Fibroblast of villous mesenchyme (primary cell): ENCODE measurements around the gene RBM10. TPM values are rescaled to one million over a fixed set of nuclear protein-coding genes. Genes with fewer than 3 reads are reported as not detected.

Source experiments
- DNase-seq: peaks from one replicate; pipeline ENCODE4 v3.0.0-alpha.2; 2010; ENCODE audit warnings: low read depth
- H3K4me3 ChIP-seq: 2 replicates; pipeline ENCODE4 v1.5.1; 2011; ENCODE audit warnings: low read depth, mild to moderate bottlenecking, low read length
- CTCF ChIP-seq: IDR thresholded peaks from 2 replicates; pipeline ENCODE4 v1.5.1; 2012; ENCODE audit warnings: low read depth, mild to moderate bottlenecking, low read length; ENCODE audit not compliant: insufficient read depth
- total RNA-seq: library from RNA; depleted of rRNA; stranded (reverse); fragments of >200 nt; gene quantifications from 2 replicates; pipeline ENCODE4 v1.2.3, GENCODE V29; 2012

The RBM10 gene
- total RNA-seq, 1 donor, result 49.2 TPM

DNA sequence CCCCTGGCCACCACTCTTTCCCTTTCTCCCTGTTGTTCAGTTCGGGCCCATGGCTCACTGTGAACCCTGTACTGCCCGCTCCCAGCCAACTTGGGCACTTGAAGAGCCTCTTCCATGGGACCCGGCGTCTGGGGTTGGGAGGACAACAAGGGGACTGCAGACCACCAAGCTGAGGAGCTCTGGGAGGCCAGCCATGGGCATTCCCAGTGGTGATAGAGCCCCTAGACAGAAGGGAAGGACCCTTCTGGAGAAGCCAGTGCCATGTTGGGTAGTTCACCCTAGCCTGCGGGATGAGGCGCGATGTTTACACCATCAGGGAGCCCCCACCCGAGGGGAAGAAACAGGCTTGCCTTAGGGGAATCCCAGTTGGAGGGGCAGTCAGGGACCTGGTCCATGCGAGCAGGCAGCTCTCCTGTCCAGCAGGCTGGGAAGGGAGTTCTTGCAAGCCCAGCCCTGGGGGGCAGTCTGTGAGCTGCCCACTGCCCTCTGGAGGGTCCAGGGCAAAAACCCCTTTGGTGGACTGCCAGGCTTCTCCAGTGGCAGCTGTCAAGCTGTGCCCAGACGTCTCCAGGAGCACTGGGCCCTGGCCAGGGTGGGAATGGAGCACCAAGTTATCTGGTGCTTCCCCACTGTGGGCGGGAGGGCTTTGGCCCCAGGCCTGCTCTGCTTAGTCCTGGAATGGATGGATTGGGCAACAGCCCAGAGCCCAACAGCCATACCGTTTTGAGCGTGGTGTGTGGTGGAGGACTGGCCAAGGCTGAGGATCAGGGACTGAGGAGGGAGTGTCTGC, 24.9 kb downstream of the RBM10 start:
- no peak for TF ChIP-seq CTCF
- no peak overlapping the region for H3K4me3 ChIP-seq
- DNase-seq, result peak; percentile 58

- DNase-seq, result no peak
- no peak for TF ChIP-seq CTCF
- H3K4me3 ChIP-seq, result no peak overlapping the region
These were observed 26.1 kb downstream of the RBM10 start for GRCh38 chrX:47170861-47171692.

- no peak for DNase-seq
- no peak for TF ChIP-seq CTCF
- no peak overlapping the region for H3K4me3 ChIP-seq
These were observed 27.0 kb downstream of the RBM10 start for GRCh38 chrX:47171996-47172395.

- no peak for DNase-seq
- H3K4me3 ChIP-seq, result no peak overlapping the region
- no peak for TF ChIP-seq CTCF
These were observed 27.5 kb downstream of the RBM10 start for GRCh38 chrX:47172549-47172948.

DNA sequence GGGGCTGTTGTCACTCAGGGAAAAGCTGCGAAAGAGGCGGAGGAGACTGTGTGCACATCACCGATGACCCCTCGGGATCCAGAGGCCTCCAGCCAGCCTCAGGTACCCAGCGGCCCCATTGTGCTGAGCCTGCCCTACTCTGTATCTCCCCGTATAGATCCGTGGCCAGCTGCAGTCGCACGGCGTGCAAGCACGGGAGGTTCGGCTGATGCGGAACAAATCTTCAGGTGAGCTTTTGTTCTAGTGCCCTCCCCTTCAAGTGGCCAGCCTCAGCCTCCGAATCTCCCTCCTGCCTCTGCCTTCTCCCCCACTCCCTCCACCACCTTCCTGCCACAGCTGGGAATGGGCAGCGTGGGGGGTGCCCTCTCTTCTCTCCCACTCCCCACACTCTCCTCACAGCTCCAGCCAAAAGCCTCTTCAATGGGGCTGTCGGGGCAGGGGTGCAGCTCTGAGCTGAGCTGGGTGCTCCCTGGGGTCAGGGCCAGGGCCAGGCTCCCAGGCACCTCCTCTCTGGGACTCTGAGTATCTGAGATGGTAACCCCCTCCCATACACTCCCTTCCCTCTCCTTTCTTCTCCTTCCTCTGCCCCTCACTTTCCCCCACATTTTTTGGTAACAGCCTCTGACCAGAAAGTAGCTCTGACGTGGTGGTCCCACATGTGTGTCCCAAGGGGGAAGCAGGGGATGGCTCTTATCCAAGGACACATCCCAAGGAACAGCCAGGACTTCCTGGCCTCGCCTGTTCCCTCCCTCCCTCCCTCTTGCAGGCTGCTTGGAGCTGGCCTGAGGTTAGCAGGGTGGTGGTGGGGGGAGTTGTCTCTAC, 28.2 kb downstream of the RBM10 start:
- H3K4me3 ChIP-seq, result no peak overlapping the region
- DNase-seq, result no peak
- no peak for TF ChIP-seq CTCF

DNA sequence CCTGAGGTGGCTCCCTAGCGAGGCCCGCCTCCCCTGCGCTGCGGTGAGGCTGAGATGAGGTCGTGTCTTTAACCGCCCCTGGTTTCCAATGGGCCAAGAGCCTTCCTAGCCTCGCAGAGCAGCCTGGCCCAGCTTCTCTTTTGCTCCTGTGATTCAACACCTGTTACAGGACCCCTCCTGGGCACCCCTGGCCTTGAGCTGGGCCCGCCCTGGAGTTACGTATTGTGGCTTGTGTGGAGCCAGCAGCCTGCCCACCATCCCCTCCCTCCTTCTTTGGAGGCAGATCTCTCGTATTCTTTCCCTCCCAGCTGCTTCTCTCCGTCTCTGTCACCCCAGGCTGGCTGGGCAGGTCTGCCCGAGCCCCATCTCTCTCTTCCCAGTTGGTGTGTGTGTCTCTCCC, 29.4 kb downstream of the RBM10 start:
- no peak for DNase-seq
- TF ChIP-seq CTCF, result no peak
- H3K4me3 ChIP-seq, result no peak overlapping the region
